ENCODE results near the gene SLC30A2.

SLC30A2 gene

GRCh38 chr1:26041401-26041800 lies 4.5 kb downstream of the SLC30A2 start:
- no peak for DNase-seq (ENCODE audit: low read depth)

DNA sequence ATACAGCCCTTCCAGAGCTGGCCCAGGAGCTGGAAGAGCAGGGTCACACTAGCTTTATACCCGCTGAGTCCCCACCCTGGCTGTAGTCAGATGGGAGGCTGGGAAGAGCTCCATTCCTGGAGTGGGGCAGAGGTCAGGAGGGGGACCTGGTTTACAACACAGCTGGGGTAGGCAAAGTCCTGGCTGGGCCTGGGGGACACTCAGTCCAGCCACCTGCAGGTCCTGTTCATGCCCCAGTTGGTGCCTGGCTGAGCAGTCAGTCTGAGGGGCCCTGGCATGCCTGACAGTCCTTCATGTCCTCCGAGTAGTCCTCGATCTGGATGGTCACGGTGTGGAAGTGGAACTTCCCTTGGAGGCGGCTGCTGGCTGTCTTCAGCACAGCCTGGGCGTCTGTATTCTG lies 7.0 kb downstream of the SLC30A2 start:
- no peak for DNase-seq (ENCODE audit: low read depth)

DNA sequence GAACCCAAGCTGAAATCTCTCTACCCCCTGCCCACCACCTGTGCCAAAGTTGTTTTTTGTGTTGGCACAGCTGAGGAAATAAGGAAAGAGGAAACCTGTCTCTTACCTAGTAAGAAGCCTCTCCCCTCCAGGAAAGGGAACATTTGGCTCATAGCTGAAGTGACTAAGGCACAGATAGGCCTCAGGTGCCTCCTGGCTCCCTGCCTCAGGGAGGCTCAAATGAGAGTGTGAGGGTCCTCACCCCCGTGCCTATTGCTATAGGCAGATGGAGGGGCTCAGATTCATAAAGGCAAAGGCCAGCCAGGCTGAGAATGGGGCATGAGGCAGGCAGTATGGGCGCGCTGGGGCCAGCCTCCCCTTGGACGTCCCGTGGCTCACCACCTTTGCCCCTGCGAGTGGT lies 7.4 kb downstream of the SLC30A2 start:
- no peak for DNase-seq (ENCODE audit: low read depth)

DNA sequence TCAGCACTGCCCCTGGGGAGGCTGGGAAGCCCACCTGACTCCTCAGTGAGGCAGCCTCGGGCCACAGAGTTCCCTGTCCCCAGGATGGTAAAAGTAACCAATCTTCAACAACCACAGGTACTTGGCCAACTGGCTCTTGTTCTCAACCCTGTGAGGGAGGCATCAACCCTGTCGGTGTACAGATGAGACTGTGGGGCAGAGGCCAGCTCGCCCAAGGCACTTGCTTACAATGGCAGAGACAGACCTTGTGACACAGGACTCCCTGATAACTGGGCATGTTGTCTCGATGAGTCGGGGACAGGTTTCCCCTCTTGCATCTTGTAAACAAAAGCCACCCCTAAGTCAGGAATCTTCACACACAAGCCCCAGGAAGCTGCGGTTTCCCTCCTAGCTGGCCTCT lies 8.0 kb downstream of the SLC30A2 start:
- no peak for DNase-seq (ENCODE audit: low read depth)

DNA sequence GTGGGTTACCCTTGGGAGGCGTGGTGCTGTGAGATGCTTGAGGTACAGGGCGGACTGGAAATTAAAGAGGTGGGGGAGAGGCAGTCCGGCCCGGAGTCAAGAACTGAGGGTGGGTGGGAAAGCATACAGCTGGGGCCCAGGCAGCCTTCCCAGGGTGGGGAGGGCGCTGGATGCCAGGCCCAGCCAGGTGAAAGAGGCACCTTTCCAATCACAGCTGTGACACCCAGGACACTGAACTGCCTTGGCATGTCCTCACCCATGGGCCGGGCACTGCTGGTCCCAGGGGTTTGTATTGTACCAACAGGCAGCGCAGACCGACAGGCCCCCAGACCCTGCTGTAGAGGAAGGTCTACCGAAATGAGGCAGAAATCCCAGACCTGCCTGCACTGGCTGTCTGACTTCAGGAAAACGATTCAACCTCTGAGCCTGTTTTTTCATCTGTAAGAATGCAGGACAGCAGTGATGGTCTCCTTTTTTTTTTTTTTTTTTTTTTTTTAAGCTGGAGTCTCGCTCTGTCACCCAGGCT lies 9.1 kb downstream of the SLC30A2 start:
- DNase-seq (ENCODE audit: low read depth), result no peak

GRCh38 chr1:26035959-26036755 lies 9.8 kb downstream of the SLC30A2 start:
- DNase-seq (ENCODE audit: low read depth), result peak; percentile 67

GRCh38 chr1:26035203-26035958 lies 10.5 kb downstream of the SLC30A2 start:
- peak; percentile 90 for DNase-seq (ENCODE audit: low read depth)

DNA sequence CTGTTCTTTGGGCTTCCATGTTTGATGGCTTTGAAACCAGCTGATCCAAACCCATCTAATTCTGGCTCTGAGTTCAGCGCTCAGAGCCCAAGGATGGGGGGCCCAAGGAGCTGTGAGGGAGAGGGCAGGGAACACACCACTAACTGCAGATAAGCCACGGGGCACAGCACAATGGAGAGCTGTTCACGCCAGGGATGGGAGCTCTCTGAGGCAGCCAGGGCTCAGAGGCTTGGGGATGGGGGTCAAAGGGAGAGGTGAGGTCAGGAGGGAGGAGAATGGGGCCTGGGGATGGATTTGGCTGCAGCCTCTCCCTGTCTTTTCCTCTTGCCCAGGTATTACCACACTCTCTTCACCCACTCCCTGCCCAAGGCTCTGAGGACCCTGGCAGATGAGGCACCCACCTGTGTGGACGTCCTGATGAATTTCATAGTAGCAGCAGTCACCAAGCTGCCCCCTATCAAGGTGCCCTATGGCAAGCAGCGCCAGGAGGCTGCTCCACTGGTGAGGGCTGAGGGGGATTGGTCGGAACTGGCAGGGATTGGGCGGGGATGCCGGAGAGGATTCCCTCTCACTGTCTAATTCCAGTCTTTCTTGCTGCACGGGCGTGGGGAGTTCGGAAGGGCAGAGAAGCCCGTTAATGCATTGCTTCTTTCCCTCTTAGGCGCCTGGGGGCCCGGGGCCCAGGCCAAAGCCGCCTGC lies 11.3 kb downstream of the SLC30A2 start:
- no peak for DNase-seq (ENCODE audit: low read depth)

DNA sequence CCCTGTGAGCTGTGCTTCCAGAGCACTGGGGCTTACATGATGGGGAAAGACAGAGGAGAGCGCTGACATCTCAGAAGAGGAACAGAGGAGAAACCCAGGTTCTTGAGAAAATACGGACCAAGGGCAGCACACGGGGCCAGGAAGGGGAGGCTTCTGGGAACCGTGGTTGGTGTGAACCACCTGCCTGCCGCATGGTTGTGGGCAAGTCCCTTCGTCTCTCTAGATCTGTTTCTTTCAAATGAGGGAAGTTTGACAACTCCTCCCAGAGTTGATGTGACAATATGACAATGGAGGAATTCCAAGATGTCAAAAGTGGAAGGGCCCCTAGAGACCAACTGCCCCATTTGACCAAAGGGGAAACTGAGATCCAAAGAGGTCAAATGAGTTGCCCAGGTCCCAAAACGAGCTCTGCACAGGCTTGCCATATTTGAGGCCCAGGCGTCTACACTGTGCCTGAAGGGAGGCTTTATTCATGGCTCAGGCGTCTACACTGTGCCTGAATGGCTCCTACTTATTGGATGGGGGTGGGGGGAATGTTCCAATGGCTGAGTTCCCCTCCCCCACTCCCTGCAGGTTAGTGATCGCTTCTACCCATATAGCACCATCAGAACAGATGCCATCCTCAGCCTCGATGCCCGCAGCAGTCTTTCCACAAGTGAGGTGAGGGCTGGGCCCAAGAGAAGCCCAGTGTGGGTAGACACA lies 13.1 kb downstream of the SLC30A2 start:
- no peak for DNase-seq (ENCODE audit: low read depth)

DNA sequence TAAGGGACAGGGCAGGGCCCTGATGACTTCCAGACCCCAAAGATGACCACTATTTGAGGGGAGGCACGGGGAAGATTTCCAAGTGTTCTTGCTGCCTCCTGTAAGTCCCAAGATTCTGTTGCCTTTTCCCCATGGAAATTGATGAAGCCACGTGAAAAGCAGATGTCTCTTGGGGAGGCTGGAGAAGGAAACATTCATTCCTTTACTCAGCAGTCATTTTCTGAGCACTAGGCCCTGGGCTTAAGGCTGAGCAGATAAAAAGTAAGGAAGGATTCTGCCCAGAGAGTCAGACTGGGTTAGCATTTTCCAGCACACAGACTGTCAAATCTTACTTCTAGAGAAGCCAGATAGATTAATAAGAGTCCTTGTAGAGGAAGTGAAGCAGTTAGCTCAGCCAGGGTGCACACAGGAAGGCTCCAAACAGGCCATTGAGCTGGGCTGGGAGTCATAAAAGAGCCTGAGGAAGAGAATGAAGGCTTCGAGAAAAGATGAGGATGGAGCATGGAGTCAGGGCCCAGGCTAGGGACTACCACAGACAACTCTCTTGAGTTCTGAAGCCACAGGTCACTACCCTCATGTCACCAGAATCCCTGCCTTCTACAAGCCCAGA lies 14.2 kb downstream of the SLC30A2 start:
- DNase-seq (ENCODE audit: low read depth), result no peak

DNA sequence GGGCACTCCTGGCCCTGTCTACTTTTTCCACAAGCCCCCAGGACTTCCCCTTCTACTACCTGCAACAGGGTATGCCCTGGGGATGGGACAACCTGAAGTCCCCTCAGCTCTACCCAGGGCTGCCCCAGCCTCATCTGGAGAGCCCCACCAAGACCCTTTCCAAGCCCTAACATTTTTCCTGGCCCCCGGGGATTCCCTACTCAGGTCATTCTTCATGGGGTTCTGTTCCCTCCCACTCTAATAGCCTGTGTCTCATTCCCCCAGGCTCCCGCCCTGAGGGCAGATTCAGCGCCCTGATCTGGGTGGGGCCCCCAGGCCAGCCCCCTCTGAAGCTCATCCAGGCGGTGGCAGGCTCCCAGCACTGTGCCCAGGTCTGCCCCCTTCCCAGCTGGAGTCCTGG lies 14.7 kb downstream of the SLC30A2 start:
- no peak for DNase-seq (ENCODE audit: low read depth)

DNA sequence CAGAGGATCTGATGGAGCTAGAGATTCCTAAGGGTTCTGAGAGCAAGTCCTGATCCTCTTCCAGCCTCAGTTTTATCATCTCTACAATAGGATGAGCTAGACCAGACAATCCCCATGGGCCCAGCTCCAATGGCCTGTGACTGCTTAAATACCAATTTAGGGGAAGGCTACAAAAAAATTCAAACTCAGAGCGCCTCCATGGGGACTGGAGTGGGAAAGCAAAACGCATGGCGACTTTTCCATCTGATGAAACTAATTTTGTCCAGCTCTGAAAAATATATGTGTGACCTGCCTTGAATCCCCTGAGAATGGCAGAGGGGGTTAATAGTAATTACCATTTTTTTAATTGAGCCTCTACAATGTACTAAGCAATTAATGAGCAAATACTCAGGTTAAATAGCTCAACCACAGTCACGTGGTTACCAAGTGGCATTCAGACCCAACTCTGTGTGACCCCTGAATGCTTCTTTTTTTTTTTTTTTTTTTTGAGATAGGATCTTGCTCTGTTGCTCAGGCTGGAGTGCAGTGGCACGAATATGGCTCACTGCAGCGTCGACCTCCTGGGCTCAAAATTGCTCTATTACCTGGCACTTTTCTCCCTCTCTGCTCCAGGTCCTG lies 15.9 kb downstream of the SLC30A2 start:
- DNase-seq (ENCODE audit: low read depth), result no peak

GRCh38 chr1:26029054-26029863 lies 16.7 kb downstream of the SLC30A2 start:
- no peak for DNase-seq (ENCODE audit: low read depth)

DNA sequence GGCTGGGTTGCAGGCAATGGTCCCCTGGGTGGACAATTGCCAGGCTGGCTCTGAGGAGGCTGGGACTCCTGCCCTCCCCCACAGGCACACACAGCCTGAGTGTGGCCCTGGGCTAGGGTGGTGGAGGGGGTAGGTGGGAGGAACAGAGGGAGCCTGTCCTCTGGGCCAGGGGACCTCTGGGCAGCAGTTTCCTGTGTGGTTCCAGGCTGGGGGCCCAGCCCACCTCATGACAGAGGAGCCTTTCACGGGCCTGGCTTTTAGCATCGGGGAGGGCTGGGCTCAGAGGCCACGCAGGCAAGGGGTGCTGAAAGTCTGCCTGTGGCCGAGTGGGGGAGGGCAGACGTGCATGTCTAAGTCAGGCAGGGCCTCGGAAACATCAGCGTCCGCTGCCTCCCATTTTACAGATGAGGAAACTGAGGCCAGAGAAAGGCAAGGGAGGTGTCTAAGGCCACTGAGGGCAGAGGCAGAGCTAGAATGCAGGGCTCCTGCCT lies 17.4 kb downstream of the SLC30A2 start:
- DNase-seq (ENCODE audit: low read depth), result no peak

- no peak for DNase-seq (ENCODE audit: low read depth)
Measured at GRCh38 chr1:26027716-26028489, 18.0 kb downstream of the SLC30A2 start.

GRCh38 chr1:26025517-26025916 lies 20.4 kb downstream of the SLC30A2 start:
- no peak for DNase-seq (ENCODE audit: low read depth)

- DNase-seq (ENCODE audit: low read depth), result no peak
Measured at GRCh38 chr1:26025060-26025459, 20.9 kb downstream of the SLC30A2 start.

- DNase-seq (ENCODE audit: low read depth), result no peak
Measured at GRCh38 chr1:26023826-26024225, 22.1 kb downstream of the SLC30A2 start.

DNA sequence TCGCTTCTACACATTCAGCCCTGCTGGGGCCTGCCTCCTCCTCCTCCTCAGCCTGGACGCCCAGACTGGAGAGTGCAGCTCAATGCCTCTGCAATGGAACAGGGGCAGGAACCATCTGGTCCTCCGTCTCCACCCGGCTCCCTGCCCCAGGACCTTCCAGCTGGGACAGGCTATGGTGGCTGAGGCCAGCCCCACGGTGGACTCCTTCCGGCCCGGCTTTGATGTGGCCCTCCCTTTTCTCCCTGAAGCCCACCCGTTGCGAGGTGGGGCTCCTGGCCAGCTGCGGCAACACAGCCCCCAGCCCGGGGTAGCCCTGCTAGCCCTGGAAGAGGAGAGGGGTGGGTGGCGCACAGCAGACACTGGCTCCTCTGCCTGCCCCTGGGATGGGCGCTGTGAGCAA lies 22.9 kb downstream of the SLC30A2 start:
- no peak for DNase-seq (ENCODE audit: low read depth)

Data from activated T-helper 9 cell treated with anti-CD3 and anti-CD28 coated beads, Interleukin-2, amount 50 U/mL, for 16 hours (primary cell).